Measurements from ENCODE around the gene SNX32. TPM values are rescaled to one million over a fixed set of nuclear protein-coding genes. Genes with fewer than 3 reads are reported as not detected.

Gene SNX32
- total and polyA plus RNA-seq, 2 of the 13 experiments (the other 11 are each of a cell fraction or from before 2014, with no cell fraction given), result 0.09 to 0.34 TPM

GRCh38 chr11:65859095-65859811 lies 25.5 kb downstream of the SNX32 start (continued):
- no peak for TF ChIP-seq ZBTB40 (IDR thresholded peaks at IDR 0.05)
- no peak for TF ChIP-seq ZBTB40 (CRISPR knock-in tag; IDR thresholded peaks at IDR 0.05)
- TF ChIP-seq SALL2 (CRISPR knock-in tag; IDR thresholded peaks at IDR 0.05), result no peak
- TF ChIP-seq KLF15 (CRISPR knock-in tag; IDR thresholded peaks at IDR 0.05; ENCODE audit: borderline replicate concordance), result no peak
- no peak for TF ChIP-seq SOX13 (IDR thresholded peaks at IDR 0.05)
- TF ChIP-seq SOX13 (CRISPR knock-in tag; conservative IDR thresholded peaks at IDR 0.05 in 1 of 2, IDR thresholded peaks at IDR 0.05 in 1 of 2), result peak in 1 of 2 experiments; percentile 12; a peak in 1 of 4 replicates
- no peak for TF ChIP-seq ZNF83 (CRISPR knock-in tag; IDR thresholded peaks at IDR 0.05; ENCODE audit: borderline replicate concordance)
- TF ChIP-seq MEIS1 (CRISPR knock-in tag; IDR thresholded peaks at IDR 0.05; ENCODE audit: borderline replicate concordance), result 0 out of 2 replicates have a peak, but pooled peaks have one; percentile 38
- peak; percentile 70 for TF ChIP-seq TEAD3 (CRISPR knock-in tag; optimal IDR thresholded peaks at IDR 0.05; ENCODE audit: borderline replicate concordance)
- TF ChIP-seq SMAD3 (CRISPR knock-in tag; IDR thresholded peaks at IDR 0.05), result no peak
- TF ChIP-seq ARNT (IDR thresholded peaks at IDR 0.05), result no peak
- no peak for TF ChIP-seq ZNF343 (CRISPR knock-in tag; IDR thresholded peaks at IDR 0.05)
- TF ChIP-seq CEBPZ (IDR thresholded peaks at IDR 0.05; ENCODE audit: low read length), result no peak
- TF ChIP-seq CENPT (CRISPR knock-in tag; IDR thresholded peaks at IDR 0.05; ENCODE audit: low read depth), result no peak
- no peak for TF ChIP-seq ATF7 (IDR thresholded peaks at IDR 0.05)
- no peak for TF ChIP-seq ATF7 (CRISPR knock-in tag; IDR thresholded peaks at IDR 0.05)
- TF ChIP-seq, protein P1, sequence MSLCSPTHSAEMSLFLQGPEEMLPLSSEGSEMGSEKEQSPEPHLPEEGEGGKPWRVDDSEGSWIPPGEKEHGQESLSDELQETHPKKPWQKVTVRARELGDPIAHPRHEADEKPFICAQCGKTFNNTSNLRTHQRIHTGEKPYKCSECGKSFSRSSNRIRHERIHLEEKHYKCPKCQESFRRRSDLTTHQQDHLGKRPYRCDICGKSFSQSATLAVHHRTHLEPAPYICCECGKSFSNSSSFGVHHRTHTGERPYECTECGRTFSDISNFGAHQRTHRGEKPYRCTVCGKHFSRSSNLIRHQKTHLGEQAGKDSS (CRISPR knock-in tag; IDR thresholded peaks at IDR 0.05; ENCODE audit: borderline replicate concordance, low read depth), result peak; percentile 42; the same call in 1 of the 2 replicates
